Posterior vena cava (tissue), 2 donors: ENCODE results near the gene PITX3. TPM values are rescaled to one million over a fixed set of nuclear protein-coding genes. Genes with fewer than 3 reads are reported as not detected.

Source experiments
- DNase-seq: peaks from one replicate; pipeline ENCODE4 v3.0.0-alpha.2; 2020; ENCODE audit warnings: low spot score
- intact Hi-C, 2 donors: fragments of 100-400 bp; cut with DNase I; formaldehyde crosslinking; loops; one replicate each; pipeline versions ENCODE4 v1.14.1 to v1.14.2; 2022 to 2023
- long read RNA-seq, 2 donors: library from polyadenylated mRNA; unstranded; transcript quantifications; one replicate each; pipeline ENCODE4 v2.0.0, GENCODE V29; 2020 to 2021
- total RNA-seq, 2 donors: library from RNA; stranded (reverse); fragmentation: NEBNext Ultra II Directional; extraction: Animal tissue kit (Norgen Biotek cat#: 25700); gene quantifications; one replicate each; pipeline ENCODE4 v1.2.1, GENCODE V29; 2021
- donor health status: DM: yes; HTN: yes; CAD: no.
- donor health status: DM: yes; HTN: yes; CAD: no.

Gene PITX3
- not detected for total RNA-seq
- long read RNA-seq, donor 1 = 0 reads
- long read RNA-seq, donor 2 = 0 reads

DNA sequence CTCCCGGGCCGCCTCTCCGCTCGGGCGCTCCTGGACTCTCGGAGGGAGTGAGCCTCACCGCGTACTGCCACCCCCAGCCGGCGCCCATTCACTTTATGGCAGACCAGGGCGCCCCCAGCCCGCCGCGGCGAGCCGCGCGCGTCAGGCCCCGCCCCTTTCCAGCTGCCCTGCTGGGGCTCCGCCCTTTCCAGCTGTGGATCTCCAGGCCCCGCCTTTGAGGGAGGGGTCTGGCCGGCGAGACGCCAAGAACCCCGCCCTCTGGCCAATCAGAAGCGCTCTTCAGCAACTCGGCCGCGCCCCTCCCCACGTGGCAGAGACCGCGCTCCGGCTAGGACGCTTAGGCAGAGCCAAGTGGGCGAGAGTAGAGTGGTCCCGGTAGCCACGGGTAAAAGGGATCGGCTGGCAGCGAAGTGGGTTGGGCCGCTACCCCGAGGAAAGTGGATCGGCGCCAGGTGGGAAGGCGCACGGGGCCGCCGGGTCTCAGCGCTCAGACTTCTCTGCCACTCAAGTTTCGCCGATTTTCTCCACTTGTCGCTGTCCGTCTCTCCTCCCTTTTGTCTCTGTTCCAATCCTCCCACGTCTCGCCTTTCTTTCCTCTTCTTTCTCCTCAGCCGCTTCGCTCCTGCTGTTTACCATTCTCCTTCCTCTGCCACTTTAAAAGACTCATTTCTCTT lies at the start of gene PITX3:
Gene PITX3 (minus strand): TSS at position 69 of the 674 bp plus-strand sequence. CDS start 9,432 bp downstream, outside the sequence.
- peak; percentile 97 for DNase-seq
- intact Hi-C loops = no loop called here

DNA sequence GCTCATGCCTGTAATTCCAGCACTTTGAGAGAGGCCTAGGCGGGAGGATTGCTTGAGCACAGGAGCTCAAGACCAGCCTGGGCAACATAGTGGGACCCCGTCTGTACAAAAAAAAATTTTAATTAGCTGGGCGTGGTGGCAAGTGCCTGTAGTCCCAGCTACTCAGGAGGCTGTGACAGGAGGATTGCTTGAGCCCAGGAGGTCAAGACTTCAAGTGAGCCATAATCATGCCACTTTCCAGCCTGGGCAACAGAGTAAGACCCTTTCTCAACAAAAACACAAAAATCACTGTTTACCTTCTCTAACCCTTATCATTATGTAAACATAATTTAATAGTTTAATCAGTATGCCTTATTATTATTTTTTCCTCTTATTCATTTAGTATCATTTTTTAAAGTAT lies 48.5 kb upstream of the PITX3 start:
- intact Hi-C loops = no loop called here
- no peak for DNase-seq

GRCh38 chr10:102289356-102289755 lies 48.0 kb upstream of the PITX3 start:
- intact Hi-C loops = no loop called here
- no peak for DNase-seq

DNA sequence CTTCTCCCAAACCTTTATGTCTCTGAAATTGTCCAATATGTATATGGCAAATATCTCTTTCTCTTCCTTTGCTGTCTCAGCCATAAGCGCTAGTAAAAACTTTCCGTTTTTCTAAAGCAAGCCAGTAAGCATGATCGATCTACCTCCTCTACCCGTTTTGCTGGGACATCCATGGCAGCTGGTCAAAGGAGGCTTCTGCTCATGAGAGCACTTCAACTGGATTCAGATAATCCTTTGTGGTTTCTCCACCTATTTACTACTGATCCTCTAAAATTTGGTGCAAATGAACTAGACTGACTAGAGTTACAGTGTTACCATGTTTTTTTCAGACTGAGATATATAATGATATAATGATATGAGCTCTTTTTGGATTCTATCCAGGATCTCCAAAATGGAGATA lies 46.7 kb upstream of the PITX3 start:
- no peak for DNase-seq

DNA sequence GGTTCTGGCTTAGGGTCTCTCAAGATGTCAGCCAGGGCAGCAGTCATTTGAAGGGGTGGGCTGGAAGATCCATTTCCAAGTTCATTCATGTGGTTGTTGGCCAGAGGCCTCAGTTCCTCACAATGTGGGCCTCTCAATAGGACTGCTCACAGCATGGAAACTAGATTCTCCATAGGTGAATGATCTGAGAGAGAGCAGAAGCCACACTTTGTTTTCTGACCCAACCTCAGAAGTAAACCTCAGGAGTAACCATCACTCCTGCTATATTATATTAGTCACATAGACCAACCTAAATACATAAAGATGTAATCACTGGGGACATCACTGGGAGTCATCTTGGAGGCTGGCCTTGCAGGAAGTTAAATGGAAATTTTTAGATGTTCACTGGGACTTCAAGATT lies 46.2 kb upstream of the PITX3 start:
- intact Hi-C loops = no loop called here
- no peak for DNase-seq

More for the DNA sequence above, 46.7 kb upstream of the PITX3 start:
- intact Hi-C loops = no loop called here

DNA sequence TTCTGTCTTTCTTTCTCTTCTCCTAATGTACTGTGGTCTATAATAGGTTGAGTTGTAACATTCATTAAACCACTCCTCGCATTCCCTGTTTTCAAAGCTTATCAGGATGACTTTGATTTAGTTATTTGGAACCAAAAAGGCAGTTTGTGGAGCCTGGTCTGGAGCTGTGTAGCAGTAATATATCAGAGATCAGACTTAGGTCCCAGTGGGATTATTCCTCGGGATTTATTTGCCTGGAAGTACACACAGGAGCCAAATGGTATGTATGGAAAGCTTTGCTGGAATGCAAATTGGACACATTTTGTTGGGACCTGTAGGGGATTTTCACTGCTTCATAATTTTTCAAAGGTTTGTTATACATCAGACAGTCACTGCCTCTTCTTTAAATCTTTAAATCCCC lies 44.9 kb upstream of the PITX3 start:
- intact Hi-C loops = no loop called here
- DNase-seq = no peak

DNA sequence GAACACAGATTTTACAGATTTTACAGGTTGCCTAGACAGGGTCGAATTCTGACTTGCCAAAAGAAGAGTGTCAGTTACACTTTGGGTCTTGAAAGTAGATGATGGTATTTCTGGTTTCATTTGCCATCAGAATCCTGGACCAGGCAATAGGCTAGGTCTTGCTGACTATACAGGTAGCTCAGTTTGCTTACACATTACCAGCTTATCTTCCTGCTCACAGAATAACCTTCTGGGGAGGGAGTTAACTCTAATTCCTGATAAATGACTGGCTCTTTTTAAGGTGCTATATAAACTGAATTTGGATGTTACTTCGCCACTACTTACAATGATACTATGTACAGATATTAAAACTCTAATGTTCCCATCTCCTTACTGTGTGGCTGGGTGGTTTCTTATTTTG lies 43.8 kb upstream of the PITX3 start:
- intact Hi-C loops = no loop called here
- no peak for DNase-seq

DNA sequence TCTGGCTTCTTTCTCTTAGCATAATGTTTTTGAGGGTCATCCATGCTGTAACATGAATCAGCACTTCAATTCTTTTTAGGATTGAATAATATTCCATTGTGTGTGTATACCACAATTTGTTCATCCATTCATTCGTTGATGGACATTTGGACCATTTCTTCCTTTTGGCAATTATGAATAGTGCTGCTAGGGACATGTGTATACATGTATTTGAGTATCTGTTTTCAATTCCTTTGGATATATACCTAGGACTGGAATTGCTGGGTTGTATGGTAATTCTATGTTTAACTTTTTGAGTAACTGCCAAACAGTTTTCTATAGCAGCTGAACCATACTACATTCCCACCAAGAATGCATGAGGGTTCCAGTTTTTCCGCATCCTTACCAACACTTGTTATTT lies 43.2 kb upstream of the PITX3 start:
- DNase-seq = no peak
- intact Hi-C loops = no loop called here

- intact Hi-C loops = no loop called here
Measured at GRCh38 chr10:102283890-102284289, 42.6 kb upstream of the PITX3 start.

DNA sequence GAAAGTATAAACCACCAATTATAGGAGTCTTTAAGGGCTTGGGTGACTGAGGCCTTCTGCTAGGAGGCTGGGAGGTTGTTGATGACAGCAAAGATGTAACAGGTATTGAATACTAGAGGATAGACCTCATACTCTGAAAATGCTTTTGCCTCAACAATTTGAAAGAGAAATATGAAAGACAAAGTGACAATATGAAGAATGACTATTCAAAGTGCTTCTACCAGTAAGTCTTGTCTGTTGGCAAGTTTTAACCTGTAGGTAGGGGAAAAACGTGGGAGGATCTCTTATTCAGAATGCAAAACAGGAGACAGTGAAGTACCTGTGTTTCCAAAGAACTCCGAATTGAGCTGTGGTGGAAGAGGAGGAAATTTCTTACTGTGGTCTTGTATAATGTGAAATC lies 42.2 kb upstream of the PITX3 start:
- DNase-seq = no peak
- intact Hi-C loops = no loop called here

More at GRCh38 chr10:102283890-102284289, 42.6 kb upstream of the PITX3 start:
- DNase-seq = no peak

GRCh38 chr10:102281102-102281487 lies 39.8 kb upstream of the PITX3 start:
- intact Hi-C loops = no loop called here
- DNase-seq = no peak

GRCh38 chr10:102280397-102281101 lies 39.2 kb upstream of the PITX3 start:
- DNase-seq = no peak
- intact Hi-C loops = no loop called here

GRCh38 chr10:102279104-102279503 lies 37.8 kb upstream of the PITX3 start:
- intact Hi-C loops = no loop called here
- DNase-seq = no peak

GRCh38 chr10:102275343-102275742 lies 34.0 kb upstream of the PITX3 start:
- intact Hi-C loops = no loop called here
- DNase-seq = no peak

- intact Hi-C loops = no loop called here
- DNase-seq = no peak
Measured at GRCh38 chr10:102274062-102274461, 32.8 kb upstream of the PITX3 start.

DNA sequence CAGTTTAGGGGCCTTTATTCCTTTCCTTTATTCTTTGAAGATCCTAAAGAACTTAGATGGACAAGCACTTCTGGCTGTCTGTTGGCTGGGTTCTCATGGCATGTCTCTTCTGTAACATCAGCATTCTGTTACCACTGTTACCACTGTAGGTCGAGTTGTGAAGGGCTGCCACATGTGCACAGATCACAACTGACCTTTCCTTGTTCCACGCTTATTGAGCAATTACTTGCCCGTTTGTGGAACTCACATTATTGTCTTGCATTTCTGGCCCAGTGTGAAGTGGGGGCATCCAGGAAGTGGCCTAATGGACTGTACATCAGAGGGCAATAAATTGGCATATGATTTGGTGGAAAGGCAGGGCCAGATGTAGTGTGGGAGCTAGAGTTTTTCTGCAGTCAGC lies 27.7 kb upstream of the PITX3 start:
- no peak for DNase-seq

GRCh38 chr10:102268375-102268888 lies 27.1 kb upstream of the PITX3 start:
- intact Hi-C loops = no loop called here
- DNase-seq = no peak

More for the DNA sequence above, 27.7 kb upstream of the PITX3 start:
- intact Hi-C loops = no loop called here

DNA sequence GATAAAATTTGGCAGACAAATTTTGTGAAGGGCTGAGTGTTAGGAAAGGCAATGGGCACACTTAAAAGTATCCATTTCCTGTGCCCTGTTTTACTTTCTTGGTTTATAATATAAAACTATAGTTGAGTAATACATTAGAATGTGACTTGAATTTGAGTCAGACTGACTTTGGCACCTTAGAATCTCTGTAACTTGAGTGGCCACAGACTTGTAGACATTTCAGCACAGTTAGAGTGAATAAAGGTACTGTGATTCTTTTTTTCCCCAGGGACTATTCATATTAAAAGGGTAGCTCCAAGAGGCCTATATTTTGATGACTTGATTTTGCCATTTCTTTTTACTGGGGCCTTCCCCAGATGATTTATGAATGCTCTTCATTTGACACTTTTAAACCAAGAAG lies 26.4 kb upstream of the PITX3 start:
- DNase-seq = no peak
- intact Hi-C loops = no loop called here

GRCh38 chr10:102266670-102267069 lies 25.4 kb upstream of the PITX3 start:
- no peak for DNase-seq

GRCh38 chr10:102264371-102264770 lies 23.1 kb upstream of the PITX3 start:
- intact Hi-C loops = no loop called here
- no peak for DNase-seq

More at GRCh38 chr10:102266670-102267069, 25.4 kb upstream of the PITX3 start:
- intact Hi-C loops = no loop called here
